Cardiac muscle cell (in vitro differentiated cells and primary cell): Measurements from ENCODE around the gene OSBP2. TPM values are rescaled to one million over a fixed set of nuclear protein-coding genes. Genes with fewer than 3 reads are reported as not detected.

ENCODE experiments used
- DNase-seq, 2 donors: peaks; one replicate each; pipeline versions ENCODE4 v3.0.0 to v3.0.0-alpha.2; 2010 to 2017; ENCODE audit warnings: low read depth in 1 of 2, low spot score in 1 of 2
- H3K27ac ChIP-seq: fragments of 200-600 bp; sonication (generic); 2 replicates; pipeline ENCODE4 v1.5.1; 2016
- H3K27me3 ChIP-seq: fragments of 200-600 bp; sonication (generic); 2 replicates; pipeline ENCODE4 v1.6.0; 2016; ENCODE audit warnings: control low read depth
- H3K36me3 ChIP-seq: fragments of 200-600 bp; sonication (generic); 2 replicates; pipeline ENCODE4 v1.5.1; 2016; ENCODE audit warnings: control low read depth
- H3K4me1 ChIP-seq: fragments of 200-600 bp; sonication (generic); 2 replicates; pipeline ENCODE4 v1.8.1; 2017; ENCODE audit warnings: low read depth, mild to moderate bottlenecking, mixed run types
- H3K4me3 ChIP-seq: fragments of 200-600 bp; sonication (generic); 2 replicates; pipeline ENCODE4 v1.5.1; 2016; ENCODE audit warnings: mild to moderate bottlenecking
- H3K9me3 ChIP-seq: fragments of 200-600 bp; sonication (generic); 2 replicates; pipeline ENCODE4 v1.5.1; 2017; ENCODE audit warnings: low read depth, mild to moderate bottlenecking, control low read depth
- CTCF ChIP-seq: IDR thresholded peaks from 2 replicates; pipeline ENCODE4 v1.5.1; 2012; ENCODE audit warnings: low read depth, mild to moderate bottlenecking, low read length
- polyA plus RNA-seq: library from polyadenylated mRNA; unstranded; fragments of >200 nt; fragmentation: Nextera tagmentation; extraction: Ambion mirVana; gene quantifications from 2 replicates; pipeline ENCODE4 v1.2.1, GENCODE V29; 2016
- total RNA-seq: library from RNA; depleted of rRNA; stranded (reverse); fragments of >200 nt; gene quantifications from 2 replicates; pipeline ENCODE4 v1.2.3, GENCODE V29; 2016

The OSBP2 gene
- total and polyA plus RNA-seq, 2 experiments from 2014 or later, result 19.4 to 32.5 TPM

GRCh38 chr22:30649430-30650007 is 45.2 kb upstream of the OSBP2 start:
- peak in 1 of 2 donors; percentile 46 for DNase-seq

DNA sequence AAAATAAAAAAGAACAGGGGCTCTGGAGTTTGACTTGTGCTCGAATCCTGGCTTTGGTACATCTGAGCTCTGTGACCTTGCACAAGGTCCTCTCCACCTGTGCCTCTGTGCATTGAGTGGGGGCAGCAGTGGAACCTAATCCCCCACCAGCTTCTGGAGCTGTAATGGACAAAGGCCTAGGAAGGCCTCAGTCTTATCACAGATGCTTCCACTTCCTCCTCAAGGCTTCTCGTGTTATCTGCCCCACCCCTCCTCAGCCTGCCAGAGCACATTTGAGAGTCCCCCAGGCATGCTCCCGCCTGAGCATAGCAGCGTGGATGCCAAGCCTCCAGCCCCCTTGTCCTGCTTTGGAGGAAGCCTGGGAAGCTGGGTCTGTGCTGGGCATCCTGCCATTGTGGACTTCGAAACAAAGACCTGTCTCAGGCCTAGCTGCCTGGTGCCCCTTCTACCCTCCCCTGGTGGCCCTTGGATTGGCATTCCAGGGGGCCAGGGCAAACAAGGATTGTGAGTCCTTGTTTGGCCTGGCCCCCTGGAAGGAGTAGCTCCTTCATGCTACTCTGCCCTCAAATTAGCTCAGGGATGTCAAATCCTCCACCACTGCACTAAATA is 44.1 kb upstream of the OSBP2 start:
- TF ChIP-seq CTCF, result no peak
- no peak overlapping the region for H3K4me3 ChIP-seq
- no peak for DNase-seq
- H3K9me3 ChIP-seq, result no peaks in the 10 kb centered on the region
- H3K27ac ChIP-seq, result no peak overlapping the region
- H3K27me3 ChIP-seq, result no peaks in the 10 kb centered on the region
- no peaks in the 10 kb centered on the region for H3K36me3 ChIP-seq
- H3K4me1 ChIP-seq, result no peaks in the 10 kb centered on the region

More at GRCh38 chr22:30649430-30650007, 45.2 kb upstream of the OSBP2 start:
- TF ChIP-seq CTCF, result no peak
- Histone ChIP-seq H3K4me3 (no peak overlapping the region), H3K27me3 (no peaks in the 10 kb centered on the region), H3K4me1 (no peaks in the 10 kb centered on the region), H3K27ac (no peak overlapping the region), H3K36me3 (no peaks in the 10 kb centered on the region), H3K9me3 (no peaks in the 10 kb centered on the region)

DNA sequence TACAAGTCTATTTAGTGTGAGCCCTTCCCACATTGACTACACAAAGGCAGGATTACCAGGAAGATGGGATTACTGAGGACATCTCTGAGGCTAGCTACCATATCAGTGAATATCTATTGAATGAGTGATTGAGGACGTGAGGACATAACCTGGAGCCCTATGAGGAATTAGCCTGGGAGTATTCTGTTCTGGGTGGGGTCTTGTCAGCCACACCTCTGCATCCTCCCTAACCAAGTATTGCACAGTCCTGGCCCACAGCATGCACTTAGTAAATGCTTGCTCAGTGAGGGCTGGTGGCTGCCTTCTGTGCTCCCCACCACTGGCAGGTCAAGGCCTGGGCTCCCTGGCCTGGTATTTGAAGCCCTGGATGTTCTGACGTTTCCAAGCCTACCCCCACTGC is 41.8 kb upstream of the OSBP2 start:
- DNase-seq, result no peak
- H3K9me3 ChIP-seq, result no peaks in the 10 kb centered on the region

GRCh38 chr22:30654361-30654760 is 40.3 kb upstream of the OSBP2 start:
- no peak for TF ChIP-seq CTCF
- H3K27me3 ChIP-seq, result no peaks in the 10 kb centered on the region
- H3K4me3 ChIP-seq, result no peak overlapping the region
- H3K9me3 ChIP-seq, result no peaks in the 10 kb centered on the region
- DNase-seq, result no peak
- H3K36me3 ChIP-seq, result no peaks in the 10 kb centered on the region
- H3K4me1 ChIP-seq, result no peaks in the 10 kb centered on the region
- H3K27ac ChIP-seq, result no peak overlapping the region

More for the DNA sequence above, 41.8 kb upstream of the OSBP2 start:
- TF ChIP-seq CTCF, result no peak
- no peaks in the 10 kb centered on the region for H3K4me1 ChIP-seq
- no peak overlapping the region for H3K4me3 ChIP-seq
- H3K36me3 ChIP-seq, result no peaks in the 10 kb centered on the region
- no peak overlapping the region for H3K27ac ChIP-seq
- no peaks in the 10 kb centered on the region for H3K27me3 ChIP-seq

DNA sequence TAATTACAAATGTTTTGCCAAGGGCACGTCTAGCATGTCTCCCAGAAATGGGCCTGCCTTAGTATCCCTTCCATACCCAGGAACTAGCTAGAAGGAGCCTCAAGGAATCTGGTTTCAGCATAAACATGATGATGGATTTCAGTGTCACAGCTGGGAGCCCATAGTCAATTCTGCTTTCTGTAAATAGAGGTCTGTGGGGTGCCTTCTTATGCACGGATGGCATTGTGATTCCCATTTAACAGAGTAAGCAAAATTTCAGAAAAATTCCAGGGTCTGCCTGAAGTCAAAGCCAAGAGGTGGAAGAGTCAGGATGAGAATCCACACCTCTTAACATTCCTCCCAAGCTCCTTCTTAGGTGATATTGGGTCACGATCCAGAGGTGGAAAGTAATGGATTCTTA is 39.1 kb upstream of the OSBP2 start:
- no peak for TF ChIP-seq CTCF
- Histone ChIP-seq H3K36me3 (no peaks in the 10 kb centered on the region), H3K9me3 (no peaks in the 10 kb centered on the region), H3K27me3 (no peaks in the 10 kb centered on the region), H3K27ac (no peak overlapping the region), H3K4me3 (no peak overlapping the region), H3K4me1 (no peaks in the 10 kb centered on the region)
- no peak for DNase-seq
